H1 (cell line): ENCODE data around the gene ATE1. TPM values are rescaled to one million over a fixed set of nuclear protein-coding genes. Genes with fewer than 3 reads are reported as not detected.

Experiments used
- CTCF ChIA-PET: fragments of 300-600 bp; sonication (Branson Sonifier 250); formaldehyde crosslinking; loops from one replicate; lab custom pipeline; 2021; ENCODE audit not compliant: partially characterized antibody; lab: Charles Lee
- POLR2A ChIA-PET: fragments of 300-600 bp; sonication (Branson Sonifier 250); formaldehyde crosslinking; loops from one replicate; lab custom pipeline; 2021; ENCODE audit warnings: inconsistent platforms; ENCODE audit not compliant: partially characterized antibody; lab: Charles Lee
- DNase-seq, 2 experiments: peaks; one replicate each; pipeline versions ENCODE4 v3.0.0 to v3.0.0-alpha.2; 2010 to 2022; ENCODE audit warnings: low spot score in 2 of 2, low read depth in 1 of 2, mixed read lengths in 1 of 2
- FAIRE-seq: peaks from 2 replicates; lab custom pipeline; 2011; peaks lifted over from hg19 to GRCh38; lab: Jason Lieb, UNC
- H2AFZ ChIP-seq: 2 replicates; pipeline ENCODE4 v1.8.1; 2012; ENCODE audit warnings: low read length, inconsistent platforms
- H2AK5ac ChIP-seq: 2 replicates; pipeline ENCODE4 v1.6.1; 2013; ENCODE audit warnings: low read depth, low read length
- H2BK120ac ChIP-seq: replicated peaks from 2 replicates; pipeline ENCODE3; 2013; ENCODE audit warnings: low read depth, low read length, inconsistent platforms
- H2BK12ac ChIP-seq: 2 replicates; pipeline ENCODE4 v1.6.1; 2013; ENCODE audit warnings: low read depth, low read length
- H2BK15ac ChIP-seq: 2 replicates; pipeline ENCODE4 v1.6.1; 2013; ENCODE audit warnings: low read length
- H2BK20ac ChIP-seq: 2 replicates; pipeline ENCODE4 v1.6.1; 2013; ENCODE audit warnings: low read length
- H2BK5ac ChIP-seq: 2 replicates; pipeline ENCODE4 v1.6.1; 2013; ENCODE audit warnings: low read depth, low read length
- H3K14ac ChIP-seq: 2 replicates; pipeline ENCODE4 v1.6.1; 2013; ENCODE audit warnings: inconsistent platforms; ENCODE audit not compliant: insufficient read length
- H3K18ac ChIP-seq: 2 replicates; pipeline ENCODE4 v1.6.1; 2013; ENCODE audit warnings: low read length; ENCODE audit errors: extremely low read depth
- H3K23ac ChIP-seq: 2 replicates; pipeline ENCODE4 v1.6.1; 2013; ENCODE audit warnings: inconsistent platforms; ENCODE audit not compliant: insufficient read length
- H3K23me2 ChIP-seq: 2 replicates; pipeline ENCODE4 v1.6.1; 2013; ENCODE audit warnings: low read depth, low read length
- H3K27ac ChIP-seq: 2 replicates; pipeline ENCODE4 v1.6.1; 2011; ENCODE audit warnings: low read depth, low read length, inconsistent platforms
- H3K27me3 ChIP-seq, 4 experiments: replicated peaks in 1 of 4; 1 replicate in 1 of 4; 2 replicates in 3 of 4; pipeline versions ENCODE4 v1.6.1 to v1.8.1; 2011 to 2013; ENCODE audit warnings: low read length in 3 of 4, mild to moderate bottlenecking in 3 of 4, inconsistent platforms in 2 of 4, mixed read lengths in 2 of 4, moderate library complexity in 1 of 4; ENCODE audit not compliant: control insufficient read depth in 3 of 4, insufficient read depth in 3 of 4; ENCODE audit errors: extremely low read depth in 1 of 4
- H3K36me3 ChIP-seq, 4 experiments: 2 replicates each; pipeline versions ENCODE4 v1.6.1 to v1.8.1; 2011 to 2013; ENCODE audit warnings: mild to moderate bottlenecking in 4 of 4, low read length in 3 of 4, moderate library complexity in 2 of 4, control low read depth in 1 of 4, inconsistent platforms in 1 of 4; ENCODE audit not compliant: insufficient read depth in 4 of 4, control insufficient read depth in 2 of 4
- H3K4ac ChIP-seq: replicated peaks from 2 replicates; pipeline ENCODE3; 2013; ENCODE audit warnings: low read length, low read depth, mixed read lengths, inconsistent platforms; ENCODE audit not compliant: insufficient read length
- H3K4me1 ChIP-seq, 4 experiments: replicated peaks in 1 of 4; 1 replicate in 1 of 4; 2 replicates in 3 of 4; pipeline versions ENCODE4 v1.6.1 to v1.8.1; 2011 to 2013; ENCODE audit warnings: low read length in 3 of 4, inconsistent platforms in 2 of 4, mixed read lengths in 1 of 4; ENCODE audit not compliant: insufficient read depth in 4 of 4, control insufficient read depth in 3 of 4
- H3K4me2 ChIP-seq, 2 experiments: 2 replicates each; pipeline versions ENCODE4 v1.6.1 to v1.8.1; 2011 to 2013; ENCODE audit warnings: low read depth in 2 of 2, low read length in 2 of 2, control low read depth in 1 of 2, inconsistent platforms in 1 of 2, mild to moderate bottlenecking in 1 of 2; ENCODE audit not compliant: insufficient read depth in 1 of 2
- H3K4me3 ChIP-seq, 4 experiments: fragments of 200-600, 300-600 bp in 1 of 4; sonication (generic), shearing (Covaris generic), sonication (Bioruptor Twin) in 1 of 4; 2 replicates each; pipeline versions ENCODE4 v1.5.1 to v1.8.1; 2011 to 2016; ENCODE audit warnings: low read length in 4 of 4, low read depth in 3 of 4, control low read depth in 2 of 4, inconsistent platforms in 2 of 4, mild to moderate bottlenecking in 2 of 4, mixed read lengths in 1 of 4, moderate library complexity in 1 of 4; ENCODE audit not compliant: insufficient read depth in 2 of 4; ENCODE audit errors: extremely low read depth in 1 of 4
- H3K56ac ChIP-seq: replicated peaks from 2 replicates; pipeline ENCODE3; 2013; ENCODE audit warnings: low read depth, mild to moderate bottlenecking, mixed read lengths, low read length, inconsistent platforms; ENCODE audit not compliant: insufficient read length
- H3K79me1 ChIP-seq: 2 replicates; pipeline ENCODE4 v1.6.1; 2013; ENCODE audit warnings: low read depth, low read length, control low read depth
- H3K79me2 ChIP-seq, 2 experiments: 2 replicates each; pipeline versions ENCODE4 v1.6.1 to v1.8.1; 2012 to 2013; ENCODE audit warnings: low read length in 2 of 2, mild to moderate bottlenecking in 2 of 2, inconsistent platforms in 1 of 2; ENCODE audit not compliant: insufficient read depth in 2 of 2, control insufficient read depth in 1 of 2
- H3K9ac ChIP-seq, 4 experiments: replicated peaks in 1 of 4; 1 replicate in 1 of 4; 2 replicates in 3 of 4; pipeline versions ENCODE4 v1.6.1 to v1.8.1; 2011 to 2013; ENCODE audit warnings: low read depth in 3 of 4, low read length in 3 of 4, control low read depth in 2 of 4, mild to moderate bottlenecking in 2 of 4, moderate library complexity in 2 of 4, inconsistent platforms in 1 of 4; ENCODE audit errors: extremely low read depth in 1 of 4
- H3K9me3 ChIP-seq, 2 experiments: 2 replicates each; pipeline versions ENCODE4 v1.6.1 to v1.8.1; 2012 to 2013; ENCODE audit warnings: mild to moderate bottlenecking in 2 of 2, moderate library complexity in 2 of 2, control low read depth in 1 of 2, inconsistent platforms in 1 of 2, low read depth in 1 of 2, low read length in 1 of 2, mixed read lengths in 1 of 2; ENCODE audit not compliant: insufficient read depth in 2 of 2
- H4K20me1 ChIP-seq, 2 experiments: replicated peaks in 1 of 2; 2 replicates each; pipeline versions ENCODE3 to v1.8.1; 2011 to 2013; ENCODE audit warnings: inconsistent platforms in 2 of 2, low read length in 2 of 2, mild to moderate bottlenecking in 1 of 2; ENCODE audit not compliant: insufficient read depth in 2 of 2, control insufficient read depth in 1 of 2
- H4K5ac ChIP-seq: 2 replicates; pipeline ENCODE4 v1.6.1; 2013; ENCODE audit warnings: low read length, low read depth, mixed read lengths, inconsistent platforms; ENCODE audit not compliant: insufficient read length
- H4K8ac ChIP-seq: 2 replicates; pipeline ENCODE4 v1.8.0; 2013; ENCODE audit warnings: mild to moderate bottlenecking, moderate library complexity, low read length, inconsistent platforms; ENCODE audit not compliant: insufficient read depth; ENCODE audit errors: extremely low read depth
- H4K91ac ChIP-seq: replicated peaks from 2 replicates; pipeline ENCODE3; 2013; ENCODE audit warnings: low read length, mixed read lengths, inconsistent platforms; ENCODE audit not compliant: insufficient read length
- ASH2L ChIP-seq: fragments of 200-600, 300-600 bp; sonication (generic); IDR thresholded peaks from one replicate; pipeline ENCODE4 v1.7.1; 2017; ENCODE audit warnings: low read length
- BRCA1 ChIP-seq: IDR thresholded peaks from 2 replicates; pipeline ENCODE4 v1.6.1; 2012; ENCODE audit warnings: low read depth, low read length, improper control_type of control experiment
- CHD2 ChIP-seq: IDR thresholded peaks from 2 replicates; pipeline ENCODE4 v1.6.1; 2012; ENCODE audit warnings: low read length, improper control_type of control experiment
- EP300 ChIP-seq, 2 experiments: IDR thresholded peaks; 1 replicate in 1 of 2; 2 replicates in 1 of 2; pipeline ENCODE4 v1.6.1; 2011 to 2012; ENCODE audit warnings: low read depth in 2 of 2, low read length in 2 of 2, mild to moderate bottlenecking in 2 of 2, borderline replicate concordance in 1 of 2, inconsistent platforms in 1 of 2, moderate library complexity in 1 of 2
- FOSL1 ChIP-seq: IDR thresholded peaks from 2 replicates; pipeline ENCODE4 v1.6.1; 2011; ENCODE audit warnings: mild to moderate bottlenecking, low read depth, low read length, moderate library complexity; ENCODE audit not compliant: insufficient read depth
- KDM4A ChIP-seq: IDR thresholded peaks from one replicate; pipeline ENCODE4 v1.7.1; 2012; ENCODE audit warnings: low read depth, mild to moderate bottlenecking, moderate library complexity, low read length, inconsistent platforms; ENCODE audit not compliant: severe bottlenecking
- RXRA ChIP-seq: IDR thresholded peaks from 2 replicates; pipeline ENCODE4 v1.6.1; 2011; ENCODE audit warnings: low read depth, mild to moderate bottlenecking, low read length, moderate library complexity; ENCODE audit not compliant: insufficient read depth
- SAP30 ChIP-seq: fragments of 300-600 bp; sonication (generic); IDR thresholded peaks from 2 replicates; pipeline ENCODE4 v1.7.1; 2012; ENCODE audit warnings: low read length, moderate library complexity, mild to moderate bottlenecking, inconsistent platforms; ENCODE audit not compliant: insufficient read depth, insufficient replicate concordance
- SIX5 ChIP-seq: IDR thresholded peaks from 2 replicates; pipeline ENCODE4 v1.6.1; 2011; ENCODE audit warnings: mild to moderate bottlenecking, low read depth, low read length
- SP4 ChIP-seq: IDR thresholded peaks from 2 replicates; pipeline ENCODE4 v1.6.1; 2012; ENCODE audit warnings: low read length, inconsistent platforms
- TAF7 ChIP-seq: optimal IDR thresholded peaks from 2 replicates; pipeline ENCODE3; 2011; ENCODE audit warnings: low read depth, mild to moderate bottlenecking, inconsistent platforms, low read length, moderate library complexity, borderline replicate concordance
- TBP ChIP-seq: IDR thresholded peaks from 2 replicates; pipeline ENCODE4 v1.6.1; 2011; ENCODE audit warnings: low read depth, low read length, improper control_type of control experiment
- WGBS, 2 experiments: shearing (Covaris generic) in 1 of 2; methylation state at CpG; one replicate each; pipeline versions ENCODE4 v1.1.6 to v1.1.7; 2013 to 2015; ENCODE audit warnings: low lambda C conversion rate in 2 of 2, mixed read lengths in 2 of 2, inconsistent platforms in 1 of 2, low coverage in 1 of 2, missing lambda C conversion rate in 1 of 2; ENCODE audit not compliant: insufficient replicate concordance in 2 of 2, insufficient coverage in 1 of 2, insufficient read length in 1 of 2; ENCODE audit errors: extremely low coverage in 1 of 2, missing lambda C conversion rate in 1 of 2; 5-methylcytosine and 5-hydroxymethylcytosine counted together
- polyA plus RNA-seq, 7 experiments: library from polyadenylated mRNA; depleted of rRNA in 3 of 7; stranded (reverse) in 5 of 7; unstranded in 2 of 7; fragments of >200 nt in 5 of 7; fragments of 200-250 nt in 2 of 7; gene quantifications; 1 replicate in 5 of 7; 2 replicates in 1 of 7; 4 replicates in 1 of 7; pipeline versions ENCODE4 v1.2.1 to v1.2.3, GENCODE V29; 2011 to 2013; ENCODE audit warnings: missing spikeins in 2 of 7, mixed read lengths in 2 of 7
- total RNA-seq: library from RNA; stranded (reverse); fragmentation: NEBNext Ultra II Directional; extraction: Animal tissue kit (Norgen Biotek cat#: 25700); gene quantifications from 2 replicates; pipeline ENCODE4 v1.2.1, GENCODE V29; 2021

ATE1 gene
- total and polyA plus RNA-seq, 2 of the 8 experiments (the other 6 are each of a cell fraction or from before 2014, with no cell fraction given): 8.8 to 26.9 TPM

DNA sequence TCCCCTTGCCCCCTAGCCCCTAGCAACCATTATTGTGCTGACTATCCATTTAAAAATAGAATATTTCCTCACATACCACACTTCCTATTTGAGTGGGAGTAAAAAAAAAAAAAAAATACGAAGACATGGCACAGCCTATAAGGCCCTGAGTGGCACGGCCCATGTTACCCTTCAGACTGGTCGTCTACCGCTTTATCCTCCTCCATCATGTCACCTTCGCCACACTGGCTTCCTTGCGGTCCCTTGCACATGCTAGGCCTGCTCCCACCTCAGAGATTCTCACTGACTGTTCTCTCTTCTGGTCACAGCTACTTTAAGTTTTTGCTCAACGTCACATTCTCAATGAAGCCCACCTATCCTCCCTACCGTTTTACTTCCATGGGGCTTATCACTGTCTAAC, 130.3 kb downstream of the ATE1 start:
- Histone ChIP-seq H4K8ac (no peak overlapping the region; the same call in 1 of the 2 replicates), H3K79me2 (no peaks in the 10 kb centered on the region), H2AK5ac (no peak overlapping the region), H4K5ac (no peak overlapping the region), H3K14ac (no peak overlapping the region), H3K36me3 (no peaks in the 10 kb centered on the region), H3K56ac (no peak overlapping the region), H3K9ac (no peak overlapping the region), H3K4me3 (no peak overlapping the region), H2BK15ac (no peak overlapping the region), H3K27ac (no peak overlapping the region), H2BK20ac (no peak overlapping the region), H3K4ac (no peak overlapping the region), H3K9me3 (no peaks in the 10 kb centered on the region), H3K79me1 (peaks cover 3% of the 10 kb centered on the region; the same call in 1 of the 2 replicates), H4K91ac (no peak overlapping the region), H3K4me2 (no peak overlapping the region), H2BK5ac (no peak overlapping the region), H3K18ac (no peak overlapping the region), H3K4me1 (no peaks in the 10 kb centered on the region), H2BK12ac (no peak overlapping the region), H2AFZ (no peak overlapping the region), H3K27me3 (no peaks in the 10 kb centered on the region), H2BK120ac (no peak overlapping the region), H3K23me2 (no peaks in the 10 kb centered on the region), H4K20me1 (peaks cover 0 to 2% of the 10 kb centered on the region in 2 experiments), H3K23ac (no peak overlapping the region)
- TF ChIP-seq FOSL1: no peak
- TF ChIP-seq SIX5: no peak
- TF ChIP-seq TBP: no peak
- TF ChIP-seq TAF7: no peak
- no peak for TF ChIP-seq ASH2L
- no peak for TF ChIP-seq BRCA1
- no peak for TF ChIP-seq RXRA
- no peak for TF ChIP-seq CHD2
- no peak for TF ChIP-seq SAP30
- no peak for TF ChIP-seq KDM4A
- no peak for TF ChIP-seq EP300 (IDR thresholded peaks at IDR 0.05; ENCODE audit: borderline replicate concordance in 1 of 2, low read depth in 2 of 2, low read length in 2 of 2)
- no peak for TF ChIP-seq SP4
- DNase-seq (no peak), FAIRE-seq (no peak)
- POLR2A ChIA-PET: no interaction called here
- CTCF ChIA-PET: no interaction called here
- WGBS, 2 experiments: 71% methylated on average over 6 of the region's 8 CpGs; no CpG with 5 or more reads in 1 of the 2 experiments
